Omental fat pad (tissue), 4 donors: Measurements from ENCODE around the gene FOXB1. TPM values are rescaled to one million over a fixed set of nuclear protein-coding genes. Genes with fewer than 3 reads are reported as not detected.

Experiments used
- ATAC-seq: fragments of 150-250 bp; one replicate; pipeline ENCODE4 v1.9.1; 2016; ENCODE audit warnings: mild to moderate bottlenecking, moderate library complexity; ENCODE audit not compliant: low FRiP score
- DNase-seq: peaks from one replicate; pipeline ENCODE4 v3.0.0-alpha.2; 2019; ENCODE audit warnings: low spot score
- total RNA-seq, 4 donors: library from RNA; depleted of rRNA; stranded (reverse); fragments of >200 nt; gene quantifications; one replicate each; pipeline ENCODE4 v1.1.0, GENCODE V29; 2016
- TF ChIP-seq, protein P1 (sequence below), 3 donors: fragments of 450-650 bp; IDR thresholded peaks; one replicate each; pipeline ENCODE4 v1.5.1; 2016 to 2017; ENCODE audit warnings: antibody characterized with exemption in 3 of 3, mild to moderate bottlenecking in 3 of 3, moderate library complexity in 2 of 3

FOXB1 gene
- total RNA-seq, 4 donors from 2014 or later: not detected

GRCh38 chr15:60049948-60050347 is 45.8 kb downstream of the FOXB1 start:
- TF ChIP-seq, protein P1, sequence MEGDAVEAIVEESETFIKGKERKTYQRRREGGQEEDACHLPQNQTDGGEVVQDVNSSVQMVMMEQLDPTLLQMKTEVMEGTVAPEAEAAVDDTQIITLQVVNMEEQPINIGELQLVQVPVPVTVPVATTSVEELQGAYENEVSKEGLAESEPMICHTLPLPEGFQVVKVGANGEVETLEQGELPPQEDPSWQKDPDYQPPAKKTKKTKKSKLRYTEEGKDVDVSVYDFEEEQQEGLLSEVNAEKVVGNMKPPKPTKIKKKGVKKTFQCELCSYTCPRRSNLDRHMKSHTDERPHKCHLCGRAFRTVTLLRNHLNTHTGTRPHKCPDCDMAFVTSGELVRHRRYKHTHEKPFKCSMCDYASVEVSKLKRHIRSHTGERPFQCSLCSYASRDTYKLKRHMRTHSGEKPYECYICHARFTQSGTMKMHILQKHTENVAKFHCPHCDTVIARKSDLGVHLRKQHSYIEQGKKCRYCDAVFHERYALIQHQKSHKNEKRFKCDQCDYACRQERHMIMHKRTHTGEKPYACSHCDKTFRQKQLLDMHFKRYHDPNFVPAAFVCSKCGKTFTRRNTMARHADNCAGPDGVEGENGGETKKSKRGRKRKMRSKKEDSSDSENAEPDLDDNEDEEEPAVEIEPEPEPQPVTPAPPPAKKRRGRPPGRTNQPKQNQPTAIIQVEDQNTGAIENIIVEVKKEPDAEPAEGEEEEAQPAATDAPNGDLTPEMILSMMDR (IDR thresholded peaks at IDR 0.05): no peak
- DNase-seq (no peak), ATAC-seq (no peak)

DNA sequence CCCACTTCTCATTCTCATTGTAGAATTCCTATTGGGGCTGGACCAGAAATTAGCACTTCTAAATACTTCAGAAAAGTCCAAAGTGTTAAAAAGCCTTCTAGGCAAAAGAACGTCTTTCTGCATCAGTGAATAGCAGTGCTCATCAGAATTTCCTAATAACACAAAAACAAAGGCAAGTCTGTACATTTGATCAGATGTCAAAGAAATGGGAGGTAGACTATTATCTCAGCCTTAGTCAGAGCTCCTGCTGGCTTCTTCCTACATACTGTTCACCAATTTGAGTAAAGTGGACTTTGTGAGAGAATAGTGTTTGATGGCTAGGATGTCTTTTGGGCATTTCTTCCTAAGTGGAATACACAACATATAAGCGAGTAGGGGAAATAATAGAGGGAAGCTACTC is 48.7 kb downstream of the FOXB1 start:
- DNase-seq (no peak), ATAC-seq (no peak)

GRCh38 chr15:60054472-60054871 is 50.4 kb downstream of the FOXB1 start:
- DNase-seq: no peak
- no peak for ATAC-seq

More for the DNA sequence above, 48.7 kb downstream of the FOXB1 start:
- TF ChIP-seq, protein P1 (IDR thresholded peaks at IDR 0.05): no peak

More at GRCh38 chr15:60054472-60054871, 50.4 kb downstream of the FOXB1 start:
- TF ChIP-seq, protein P1 (IDR thresholded peaks at IDR 0.05): no peak
